Activated gamma-delta T cell (primary cell): ENCODE data around the gene SALL1.

ENCODE experiments used
- DNase-seq: peaks from one replicate; lab custom pipeline; 2025; lab: John Stamatoyannopoulos, UW

Gene SALL1

GRCh38 chr16:51111759-51112158 is 39.3 kb downstream of the SALL1 start:
- no peak for DNase-seq

- no peak for DNase-seq
Measured at GRCh38 chr16:51110700-51111157, 40.3 kb downstream of the SALL1 start.

GRCh38 chr16:51109173-51109572 is 41.9 kb downstream of the SALL1 start:
- no peak for DNase-seq

GRCh38 chr16:51107742-51108141 is 43.3 kb downstream of the SALL1 start:
- DNase-seq, result no peak

GRCh38 chr16:51106535-51106934 is 44.5 kb downstream of the SALL1 start:
- no peak for DNase-seq

- no peak for DNase-seq
Measured at GRCh38 chr16:51103590-51103989, 47.5 kb downstream of the SALL1 start.

- no peak for DNase-seq
Measured at GRCh38 chr16:51097729-51098128, 53.3 kb downstream of the SALL1 start.

- no peak for DNase-seq
Measured at GRCh38 chr16:51095890-51096626, 55.0 kb downstream of the SALL1 start.

- DNase-seq, result no peak
Measured at GRCh38 chr16:51095084-51095881, 55.8 kb downstream of the SALL1 start.

- DNase-seq, result no peak
Measured at GRCh38 chr16:51093726-51094280, 57.3 kb downstream of the SALL1 start.
